Hematopoietic multipotent progenitor cell treated with erythropoietin and hydrocortisone succinate and interleukin-3 and kit ligand, for 4 days (in vitro differentiated cells): Measurements from ENCODE around the gene GREM1.

ENCODE experiments used
- DNase-seq: peaks from one replicate; pipeline ENCODE4 v3.0.0-alpha.2; 2015

The GREM1 gene

DNA sequence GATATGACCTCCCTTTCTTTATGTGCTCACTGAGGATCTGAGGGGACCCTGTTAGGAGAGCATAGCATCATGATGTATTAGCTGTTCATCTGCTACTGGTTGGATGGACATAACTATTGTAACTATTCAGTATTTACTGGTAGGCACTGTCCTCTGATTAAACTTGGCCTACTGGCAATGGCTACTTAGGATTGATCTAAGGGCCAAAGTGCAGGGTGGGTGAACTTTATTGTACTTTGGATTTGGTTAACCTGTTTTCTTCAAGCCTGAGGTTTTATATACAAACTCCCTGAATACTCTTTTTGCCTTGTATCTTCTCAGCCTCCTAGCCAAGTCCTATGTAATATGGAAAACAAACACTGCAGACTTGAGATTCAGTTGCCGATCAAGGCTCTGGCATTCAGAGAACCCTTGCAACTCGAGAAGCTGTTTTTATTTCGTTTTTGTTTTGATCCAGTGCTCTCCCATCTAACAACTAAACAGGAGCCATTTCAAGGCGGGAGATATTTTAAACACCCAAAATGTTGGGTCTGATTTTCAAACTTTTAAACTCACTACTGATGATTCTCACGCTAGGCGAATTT lies 14.9 kb downstream of the GREM1 start:
- no peak for DNase-seq

DNA sequence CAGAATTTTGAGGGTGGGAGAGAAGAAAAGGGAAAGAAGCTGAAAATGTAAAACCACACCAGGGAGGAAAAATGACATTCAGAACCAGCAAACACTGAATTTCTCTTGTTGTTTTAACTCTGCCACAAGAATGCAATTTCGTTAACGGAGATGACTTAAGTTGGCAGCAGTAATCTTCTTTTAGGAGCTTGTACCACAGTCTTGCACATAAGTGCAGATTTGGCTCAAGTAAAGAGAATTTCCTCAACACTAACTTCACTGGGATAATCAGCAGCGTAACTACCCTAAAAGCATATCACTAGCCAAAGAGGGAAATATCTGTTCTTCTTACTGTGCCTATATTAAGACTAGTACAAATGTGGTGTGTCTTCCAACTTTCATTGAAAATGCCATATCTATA lies 15.5 kb downstream of the GREM1 start:
- DNase-seq, result no peak

DNA sequence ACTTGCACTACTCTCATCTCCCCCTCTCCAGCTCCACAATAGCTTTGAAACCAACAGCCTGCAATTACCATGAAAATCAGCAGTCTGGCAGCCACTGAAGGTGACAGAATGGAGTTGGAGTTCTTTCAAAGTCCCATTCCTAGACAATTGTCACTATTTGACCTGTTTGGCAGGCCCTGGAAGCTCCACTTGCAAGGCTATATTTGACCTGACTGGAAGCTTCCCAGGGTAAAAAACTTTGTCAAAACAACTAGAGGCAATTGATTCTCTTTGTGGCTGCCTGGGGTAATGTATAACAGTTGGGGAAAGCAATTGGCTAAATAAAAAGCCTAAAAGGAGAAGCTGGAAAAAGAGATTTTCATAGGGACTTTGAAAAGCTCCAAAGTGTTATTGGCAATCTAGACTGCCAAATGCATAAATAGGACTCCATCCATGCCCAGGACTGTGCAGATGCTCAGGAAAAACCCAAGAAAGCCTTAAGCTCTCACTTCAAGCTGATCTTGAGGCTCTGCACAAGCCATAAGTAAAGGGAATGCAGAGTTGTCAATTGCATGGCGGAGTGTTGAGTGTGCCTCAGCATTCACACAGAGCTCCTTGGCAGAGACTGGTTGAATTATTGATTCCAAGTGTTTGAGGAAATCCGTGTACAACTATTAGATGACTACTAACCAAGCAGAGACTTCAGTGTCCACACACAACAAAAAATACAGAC lies 18.3 kb downstream of the GREM1 start:
- DNase-seq, result no peak

DNA sequence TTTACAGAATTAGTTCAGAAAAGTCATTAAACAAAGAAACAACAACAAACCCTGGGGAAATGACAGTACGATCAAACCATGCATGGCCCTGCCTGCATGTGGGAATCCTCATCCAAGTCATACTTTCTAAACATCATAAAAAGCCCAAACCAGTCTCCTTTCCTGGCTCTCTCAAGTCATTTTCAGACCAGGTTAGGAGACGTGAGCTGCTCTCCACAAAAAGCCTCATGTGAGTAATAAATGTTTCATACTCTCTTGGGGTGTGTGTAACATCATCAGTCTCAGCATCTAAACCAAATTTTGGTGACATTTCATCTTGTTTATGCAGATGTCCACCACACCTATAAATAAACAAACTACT lies 18.9 kb downstream of the GREM1 start:
- no peak for DNase-seq

DNA sequence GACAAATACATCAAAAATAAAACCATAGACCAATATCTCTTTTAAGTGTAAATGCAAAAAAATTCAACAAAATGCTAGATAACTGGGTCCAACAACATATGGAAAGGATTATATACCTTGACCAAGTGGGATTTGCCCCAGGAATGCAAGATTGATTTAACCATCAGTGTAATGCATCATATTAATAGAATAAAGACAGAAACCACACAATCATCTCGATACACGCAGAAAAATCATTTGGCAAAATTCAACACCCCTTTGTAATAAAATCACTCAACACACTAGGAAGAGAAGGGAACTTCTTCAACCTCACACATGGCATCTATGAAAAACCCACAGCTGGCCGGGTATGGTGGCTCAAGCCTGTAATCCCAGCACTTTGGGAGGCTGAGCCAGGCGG lies 19.5 kb downstream of the GREM1 start:
- DNase-seq, result no peak

DNA sequence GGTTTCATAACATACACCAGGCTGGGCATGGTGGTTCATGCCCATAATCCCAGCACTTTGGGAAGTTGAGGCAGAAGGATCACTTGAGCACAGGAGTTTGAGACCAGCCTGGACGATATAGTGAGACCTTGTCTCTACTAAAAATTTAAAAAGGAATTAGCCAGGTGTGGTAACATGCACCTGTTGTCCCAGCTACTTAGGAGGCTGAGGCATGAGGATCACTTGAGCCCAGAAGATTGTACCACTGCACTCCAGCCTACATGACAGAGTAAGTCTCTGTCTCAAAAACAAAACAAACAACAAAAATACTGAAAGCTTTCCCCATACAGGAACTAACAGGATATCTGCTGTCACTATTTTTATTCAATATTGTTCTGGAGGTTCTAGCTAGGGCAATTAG lies 20.9 kb downstream of the GREM1 start:
- DNase-seq, result no peak

DNA sequence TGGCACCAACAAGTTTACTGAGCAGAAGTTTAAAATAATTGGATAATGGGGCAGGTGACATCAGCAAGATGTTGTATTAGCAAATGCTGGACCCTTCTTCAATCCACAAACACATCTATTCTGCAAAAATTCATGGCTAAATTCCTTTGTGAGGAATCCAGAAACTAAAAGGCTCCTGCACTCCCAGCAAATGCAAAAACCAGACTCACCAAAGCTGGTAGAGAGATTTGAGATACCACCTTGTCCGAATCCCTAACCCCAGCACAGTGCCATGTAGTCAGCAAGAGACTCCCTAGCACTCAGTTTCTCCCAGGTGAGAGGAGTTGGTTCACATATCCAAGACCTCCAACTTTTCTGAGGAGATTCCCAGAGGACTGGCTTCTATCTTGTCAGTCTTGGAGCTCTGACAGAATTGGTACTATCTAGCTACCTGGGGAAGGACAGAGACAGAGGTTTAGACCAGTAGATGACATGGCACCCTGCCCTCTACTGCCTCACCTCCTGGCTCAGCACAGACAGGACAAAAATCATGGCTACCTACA lies 21.8 kb downstream of the GREM1 start:
- no peak for DNase-seq

DNA sequence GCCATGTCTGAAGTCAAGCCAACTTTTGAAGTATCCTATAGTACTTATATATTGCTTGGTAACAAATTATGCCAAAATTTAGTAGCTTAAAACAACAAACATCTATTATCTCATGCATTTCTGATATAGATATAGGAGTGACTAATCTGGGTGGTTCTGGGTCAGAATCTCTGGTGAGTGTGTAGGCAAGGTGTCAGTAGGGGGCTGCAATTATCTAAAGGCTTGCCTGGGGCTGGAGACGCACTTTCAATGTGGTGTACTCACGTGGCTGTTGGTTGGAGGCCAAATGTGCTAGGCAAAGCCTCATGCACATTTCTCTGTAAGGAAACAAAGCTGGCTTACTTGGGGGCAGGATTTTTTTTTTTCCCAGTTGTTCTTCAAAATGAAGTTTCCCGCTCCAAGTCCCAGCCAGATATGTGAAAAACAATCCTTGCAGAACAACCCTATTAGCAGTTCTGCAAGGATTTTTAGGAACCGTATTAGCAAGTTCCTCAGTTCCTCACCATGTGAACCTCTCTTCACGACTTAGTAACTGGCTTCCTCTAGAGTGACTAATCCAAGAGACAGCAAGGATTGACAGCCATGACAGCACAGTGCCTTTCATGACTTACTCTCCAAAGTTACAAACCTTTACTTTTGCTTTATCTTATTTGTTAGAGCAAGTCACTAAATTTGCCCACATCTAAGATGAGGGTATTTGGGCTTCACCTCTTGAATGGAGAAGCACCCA lies 25.8 kb downstream of the GREM1 start:
- no peak for DNase-seq

DNA sequence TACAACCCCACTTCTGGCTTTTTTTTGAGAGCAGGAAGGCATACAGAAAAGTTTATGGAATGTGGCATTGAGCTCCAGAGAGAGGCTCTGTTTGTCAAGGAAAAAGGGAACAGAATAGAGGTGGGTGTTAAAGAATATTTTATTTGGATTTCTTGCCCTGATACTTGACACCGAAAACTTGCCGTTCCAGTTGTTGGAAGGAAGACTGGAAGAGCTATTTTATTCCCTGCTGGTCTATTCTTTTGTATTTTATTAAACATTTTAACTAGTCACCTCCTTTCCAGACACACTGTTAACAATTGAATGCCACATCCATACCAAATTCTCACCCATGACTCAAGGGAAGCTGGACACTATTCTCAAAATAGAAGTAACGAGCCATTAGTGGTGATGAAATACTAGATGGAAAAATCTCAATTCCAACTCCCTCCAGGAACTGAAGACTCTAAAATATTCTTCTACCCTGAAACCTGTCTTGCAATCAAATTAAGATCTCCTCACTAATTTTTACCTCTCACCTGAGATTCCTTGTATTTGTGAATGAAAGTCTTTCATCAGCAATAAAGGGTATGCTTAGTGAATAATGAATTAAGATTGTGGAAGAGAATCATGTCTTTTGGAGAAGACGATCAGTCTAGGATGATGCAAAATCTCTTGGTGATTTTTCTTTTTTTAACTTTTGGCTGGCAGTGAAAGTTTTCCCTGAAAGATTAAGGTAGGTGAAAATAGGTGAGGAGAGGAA lies 28.5 kb downstream of the GREM1 start:
- no peak for DNase-seq

DNA sequence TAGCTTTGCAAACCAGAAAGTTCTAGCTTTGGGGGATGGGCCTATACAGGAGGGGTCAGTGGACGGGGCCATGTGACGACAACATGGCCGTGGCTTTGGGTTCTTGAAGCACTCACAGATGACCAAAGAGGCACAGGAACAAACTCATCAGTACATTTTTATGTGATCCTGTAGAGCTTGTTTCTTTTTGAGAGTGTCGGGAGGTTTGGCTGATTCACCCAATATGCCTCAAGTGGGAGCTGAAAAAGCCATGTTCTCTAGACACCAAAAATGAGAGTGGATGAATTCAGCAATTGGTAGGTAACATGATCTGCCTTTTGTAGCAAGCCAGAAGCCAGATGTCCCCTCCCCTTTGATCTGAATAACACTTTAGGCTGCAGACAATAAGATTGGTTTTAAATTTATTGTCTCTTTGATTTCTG lies 30.1 kb downstream of the GREM1 start:
- no peak for DNase-seq

DNA sequence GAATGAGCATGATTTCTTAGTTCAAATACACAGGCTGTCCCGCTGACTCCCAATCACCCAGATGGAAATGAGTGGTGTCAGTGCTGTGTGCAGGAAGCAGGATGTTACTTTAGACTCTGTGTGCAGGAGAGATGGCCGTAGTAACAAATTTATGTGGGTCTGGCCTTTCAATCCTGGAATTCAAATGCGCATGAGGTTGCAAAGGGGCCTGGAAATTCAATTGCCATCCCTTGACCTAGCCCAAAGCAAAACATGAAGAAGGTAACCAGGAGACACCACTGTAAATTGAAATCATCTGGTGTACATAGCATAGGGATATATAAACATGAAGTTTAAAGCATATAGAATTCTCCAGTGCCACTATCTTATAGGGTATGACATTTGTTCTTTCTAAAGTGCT lies 33.2 kb downstream of the GREM1 start:
- DNase-seq, result no peak

DNA sequence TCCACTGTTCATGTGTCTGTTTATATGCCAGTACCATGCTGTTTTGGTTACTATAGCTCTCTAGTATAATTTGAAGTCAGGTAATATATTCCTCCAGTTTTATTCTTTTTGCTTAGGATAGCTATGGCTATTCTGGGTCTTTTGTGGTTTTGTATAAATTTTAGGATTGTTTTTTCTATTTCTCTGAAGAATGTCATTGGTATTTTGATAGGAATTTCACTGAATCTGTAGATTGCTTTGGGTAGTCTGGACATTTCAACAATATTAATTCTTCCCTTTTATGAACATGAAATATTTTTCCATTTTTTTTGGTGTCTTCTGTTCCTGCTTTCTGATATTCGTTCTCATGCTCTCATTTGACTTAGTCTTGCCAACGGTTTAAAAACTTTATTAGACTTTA lies 39.6 kb downstream of the GREM1 start:
- no peak for DNase-seq

DNA sequence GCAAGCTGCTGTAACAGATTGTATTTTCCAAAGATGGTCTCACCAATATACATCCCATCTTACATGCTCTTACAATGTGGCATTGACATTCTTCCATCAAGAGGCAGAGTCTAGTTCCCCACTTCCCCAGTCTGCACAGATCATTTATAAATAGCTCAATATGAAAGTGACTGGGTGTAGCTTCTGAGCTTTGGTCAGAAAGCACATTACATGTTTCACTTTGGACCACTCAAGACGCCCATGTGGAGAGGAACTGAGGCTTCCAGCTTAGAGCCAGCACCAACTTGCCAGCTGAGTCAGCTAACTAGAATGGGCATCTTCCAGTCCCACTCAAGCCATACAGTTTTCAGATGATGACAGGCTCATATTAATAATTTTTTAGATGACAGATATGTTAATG lies 45.5 kb downstream of the GREM1 start:
- no peak for DNase-seq

DNA sequence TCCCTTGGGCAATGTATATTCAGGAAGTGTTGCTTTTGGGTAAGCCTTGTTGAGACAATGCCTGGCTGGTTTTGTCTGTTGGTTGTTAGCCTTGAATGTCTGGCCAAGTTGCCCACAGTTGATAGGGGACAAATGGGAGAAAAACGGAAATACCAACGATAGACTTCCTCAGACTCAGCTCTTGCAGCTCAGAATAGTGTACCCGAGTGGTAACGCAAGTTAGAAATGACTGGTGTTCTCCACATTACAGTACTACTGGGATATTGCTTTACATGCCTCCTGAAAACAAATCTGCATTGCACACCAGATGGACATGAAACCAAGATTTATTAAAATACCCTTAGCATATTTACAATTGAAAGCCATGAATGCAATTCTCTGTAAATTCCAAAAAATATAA lies 47.4 kb downstream of the GREM1 start:
- DNase-seq, result no peak

DNA sequence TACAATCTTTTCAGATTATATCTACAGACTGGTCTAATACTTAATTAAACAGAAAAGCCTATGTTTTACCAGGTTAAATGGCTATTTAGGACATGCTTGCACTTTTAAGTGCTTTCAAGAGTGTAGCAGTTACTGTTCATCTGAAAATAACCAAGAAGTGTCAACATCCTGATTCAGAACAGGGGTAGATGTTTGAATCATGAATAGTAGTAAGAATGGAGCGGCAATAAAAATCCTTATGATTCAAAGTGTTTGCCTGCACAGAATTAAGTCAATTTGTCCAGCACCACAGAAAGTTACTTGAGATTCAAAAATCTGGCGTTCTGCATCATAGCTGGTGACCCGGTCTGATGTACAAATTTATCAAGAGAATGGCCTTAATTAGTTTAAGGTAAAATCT lies 48.3 kb downstream of the GREM1 start:
- DNase-seq, result no peak

DNA sequence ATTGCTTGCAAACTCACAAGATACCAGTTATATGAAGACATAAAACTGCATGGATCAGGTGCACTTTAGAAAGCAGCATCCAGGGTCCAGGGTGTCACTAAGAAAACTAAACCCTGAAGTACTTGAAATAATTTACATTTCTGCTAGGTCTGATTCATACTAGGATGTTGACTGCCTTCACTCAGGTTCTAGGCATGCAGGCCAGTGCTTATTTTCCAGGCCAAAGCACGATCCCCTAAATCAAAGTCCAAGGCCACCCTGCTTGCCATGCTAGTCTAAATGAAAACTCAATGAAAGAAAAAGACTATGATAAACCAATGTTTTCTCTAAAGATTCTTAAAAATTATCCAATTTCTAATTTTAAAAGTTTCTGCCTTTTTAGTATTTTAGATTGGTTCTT lies 49.4 kb downstream of the GREM1 start:
- no peak for DNase-seq

DNA sequence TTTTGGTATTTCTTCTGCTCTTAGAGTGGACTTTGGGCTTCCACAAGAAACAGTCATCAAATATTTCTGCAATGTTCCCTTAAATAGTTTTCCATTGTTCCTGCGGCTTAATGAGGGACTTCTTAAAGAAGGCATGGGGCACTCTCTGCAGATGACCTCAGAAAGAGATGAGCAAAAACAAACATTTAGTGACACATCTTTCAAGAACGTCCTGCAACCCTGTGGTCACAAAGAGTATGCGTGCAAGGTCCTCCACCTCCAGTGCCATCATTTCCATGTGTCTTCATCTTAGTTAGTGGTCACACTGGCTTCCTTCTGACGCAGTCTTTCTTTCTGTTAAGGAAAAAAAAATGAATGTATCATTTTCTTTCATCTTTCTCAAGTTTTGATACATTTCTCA lies 56.2 kb downstream of the GREM1 start:
- no peak for DNase-seq

DNA sequence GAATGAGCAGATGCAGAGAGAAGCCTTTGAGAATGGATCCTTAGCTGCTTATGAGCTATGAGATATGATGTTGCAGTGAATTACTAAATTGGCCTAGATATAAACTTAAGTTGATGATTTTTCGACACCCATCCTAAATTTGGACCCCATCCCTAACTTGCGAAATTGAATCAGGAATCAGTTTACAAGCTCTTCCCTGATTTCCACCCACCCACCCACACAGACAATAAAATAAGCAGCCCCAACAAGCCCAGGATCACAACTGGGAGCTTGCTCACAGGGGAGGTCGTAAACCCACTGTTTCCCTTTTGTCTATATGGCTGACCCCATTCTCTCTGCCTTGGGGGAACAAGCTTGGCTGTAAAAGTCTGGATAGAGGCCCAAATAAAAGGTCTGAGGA lies 57.3 kb downstream of the GREM1 start:
- DNase-seq, result no peak

DNA sequence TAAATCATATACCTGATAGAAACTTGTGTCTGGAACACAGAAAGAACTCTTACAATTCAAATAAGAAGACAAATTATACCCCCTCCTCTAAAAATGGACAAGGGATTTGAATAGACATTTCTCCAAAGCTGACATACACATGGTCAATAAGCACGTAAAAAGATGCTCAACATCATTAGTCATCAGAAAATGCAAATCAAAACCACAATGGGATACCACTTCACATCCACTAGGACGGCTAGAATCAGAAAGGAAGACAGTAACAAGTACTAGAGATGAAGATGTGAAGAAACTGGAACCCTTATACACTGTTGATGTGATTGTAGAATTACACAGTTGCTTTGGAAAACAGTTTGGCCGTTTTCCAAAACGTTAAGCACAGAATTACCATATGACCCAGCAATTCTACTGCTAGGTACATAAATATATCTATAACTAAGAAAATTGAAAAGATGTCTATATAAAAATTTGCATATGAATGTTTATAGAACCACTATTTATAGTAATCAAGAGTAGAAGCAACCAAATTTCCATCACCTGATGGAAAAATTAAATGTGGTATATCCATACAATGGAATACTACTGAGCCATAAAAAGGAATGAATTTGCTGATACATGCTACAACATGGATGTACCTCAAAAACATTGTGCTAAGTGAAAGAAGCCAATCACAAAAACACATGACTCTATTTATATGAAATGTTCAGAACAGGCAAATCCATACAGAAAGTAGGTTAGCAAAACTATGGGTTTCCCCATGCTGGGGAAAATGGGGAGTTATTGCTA lies 60.8 kb downstream of the GREM1 start:
- no peak for DNase-seq

DNA sequence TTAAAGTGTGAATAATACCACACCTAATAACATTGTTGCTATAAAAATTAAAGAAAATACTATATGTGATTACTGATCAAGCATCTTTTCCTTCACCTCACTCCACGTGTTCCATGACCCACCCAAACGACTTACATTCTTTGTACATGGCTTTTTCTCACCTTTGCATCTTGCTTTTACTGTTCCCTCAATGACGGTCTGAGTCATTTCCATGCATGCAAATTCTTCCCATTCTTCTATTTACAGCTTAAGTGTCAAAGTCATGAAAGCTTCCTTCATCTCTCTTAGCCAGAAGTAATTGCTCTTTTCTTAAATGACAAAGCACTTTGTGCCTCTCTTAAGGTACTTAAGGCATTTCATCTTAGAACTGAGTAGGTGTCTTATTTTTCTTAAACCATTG lies 64.0 kb downstream of the GREM1 start:
- DNase-seq, result no peak

DNA sequence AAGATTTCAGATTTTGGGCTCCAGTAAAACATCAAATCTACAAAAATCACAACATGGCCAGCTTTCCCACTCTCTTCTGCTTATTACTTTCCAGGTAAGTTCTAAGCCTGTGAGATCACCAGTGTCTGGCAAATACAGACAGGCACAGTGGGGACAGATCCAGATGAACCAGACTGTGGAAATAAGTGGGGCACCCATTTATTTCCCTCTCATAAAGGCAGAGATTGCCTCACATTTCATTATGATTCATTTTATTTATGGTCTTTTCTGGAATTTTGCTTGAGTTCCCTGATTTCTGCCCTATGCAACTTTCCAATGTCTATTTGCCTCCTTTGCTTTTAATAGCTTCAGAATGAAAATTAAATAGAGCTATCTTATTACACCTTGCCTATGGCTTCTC lies 66.8 kb downstream of the GREM1 start:
- DNase-seq, result no peak

DNA sequence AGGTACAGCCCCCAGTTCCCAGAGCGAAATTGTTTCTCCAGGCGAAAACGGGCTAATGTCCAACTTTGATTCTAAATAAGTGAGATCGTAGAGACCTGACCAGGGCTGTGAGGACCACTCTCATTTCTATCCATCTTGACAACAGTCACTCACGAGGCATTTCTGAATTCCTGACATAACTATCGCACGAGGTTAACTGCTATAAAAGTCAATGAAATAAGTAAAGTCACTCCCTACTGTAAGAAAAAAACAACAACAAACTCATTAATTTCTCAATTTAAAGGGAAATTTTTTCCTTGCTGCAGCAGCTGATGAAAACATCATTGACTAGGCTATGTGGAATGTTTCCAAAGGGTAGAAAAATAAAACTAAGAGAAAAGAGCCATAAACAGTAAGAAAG lies 69.1 kb downstream of the GREM1 start:
- no peak for DNase-seq

DNA sequence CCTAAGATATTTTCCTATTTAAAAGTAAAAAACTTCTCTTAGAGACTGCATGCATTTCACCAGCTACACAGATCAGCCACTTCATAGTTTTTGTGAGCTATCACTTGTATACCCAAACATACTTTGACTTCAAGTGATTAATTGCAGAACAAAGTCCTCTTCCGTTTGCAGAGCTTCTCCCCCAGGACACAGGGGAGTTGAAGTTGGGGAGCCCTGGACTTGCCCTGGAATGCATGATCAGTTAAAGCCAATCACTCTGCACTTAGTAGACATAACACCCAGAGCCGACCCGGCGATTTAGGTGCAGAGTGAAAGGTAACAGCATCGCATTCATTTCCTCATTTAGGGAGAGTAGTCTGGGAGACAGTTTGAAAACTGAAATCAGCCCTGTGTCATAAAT lies 70.1 kb downstream of the GREM1 start:
- no peak for DNase-seq
